Iris pigment epithelial cell (primary cell): Measurements from ENCODE around the gene TK2.
A peak's percentile ranks its signal among the peaks of the same experiment; 100 is the strongest.
"Not testable (repeated sequence)": the region's sequence is repeated elsewhere in the genome, so short reads cannot be mapped to it uniquely, and the experiment has no call there.

Experiments
- DNase-seq: peaks from one replicate; pipeline ENCODE4 v3.0.0-alpha.2; 2011; ENCODE audit warnings: low read depth

Gene TK2

DNA sequence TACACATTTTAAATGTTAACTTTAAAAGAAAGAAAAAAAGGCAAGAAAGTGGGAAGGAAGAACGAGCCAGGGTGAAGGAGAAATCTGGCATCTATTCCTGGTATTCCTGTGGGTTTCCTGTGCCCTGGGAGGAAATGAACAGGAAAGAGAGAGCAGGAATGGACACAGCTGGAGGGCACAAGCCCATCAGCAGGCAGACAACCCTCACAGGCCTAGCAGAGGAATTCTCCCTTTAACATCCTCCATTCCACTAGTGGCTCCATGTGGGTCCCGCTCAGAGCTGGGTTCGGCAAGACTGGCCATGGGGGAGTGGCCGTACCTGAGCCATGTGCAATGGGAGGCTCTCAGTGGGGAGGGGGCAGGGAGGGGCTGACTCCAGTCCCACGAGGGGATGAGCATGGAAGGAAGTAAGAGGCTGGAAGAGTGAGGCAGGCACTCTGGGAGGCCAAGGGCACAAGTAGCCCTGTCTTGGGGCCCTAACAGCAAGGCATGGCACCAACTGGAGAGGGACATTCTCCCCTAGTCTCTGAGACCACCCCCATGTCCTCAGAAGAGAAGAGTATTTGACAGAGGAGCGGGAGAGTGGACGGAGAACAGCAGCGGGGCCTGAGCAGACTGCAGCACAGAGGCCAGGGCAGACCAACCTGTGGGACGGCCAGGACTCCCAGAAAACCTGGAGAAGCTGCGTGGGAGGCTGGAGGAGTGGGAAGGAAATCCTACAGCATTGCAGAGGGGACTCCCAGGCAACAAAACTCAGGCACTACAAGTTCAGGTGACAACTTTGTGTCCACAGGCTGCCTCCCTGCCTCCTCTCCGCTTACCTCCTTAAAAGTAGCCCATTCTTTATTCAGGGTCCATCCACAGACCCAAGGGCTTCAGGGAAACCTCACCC, 30.2 kb downstream of the TK2 start:
- no peak for DNase-seq

- DNase-seq = no peak
Measured at GRCh38 chr16:66517586-66518263, 32.2 kb downstream of the TK2 start.

DNA sequence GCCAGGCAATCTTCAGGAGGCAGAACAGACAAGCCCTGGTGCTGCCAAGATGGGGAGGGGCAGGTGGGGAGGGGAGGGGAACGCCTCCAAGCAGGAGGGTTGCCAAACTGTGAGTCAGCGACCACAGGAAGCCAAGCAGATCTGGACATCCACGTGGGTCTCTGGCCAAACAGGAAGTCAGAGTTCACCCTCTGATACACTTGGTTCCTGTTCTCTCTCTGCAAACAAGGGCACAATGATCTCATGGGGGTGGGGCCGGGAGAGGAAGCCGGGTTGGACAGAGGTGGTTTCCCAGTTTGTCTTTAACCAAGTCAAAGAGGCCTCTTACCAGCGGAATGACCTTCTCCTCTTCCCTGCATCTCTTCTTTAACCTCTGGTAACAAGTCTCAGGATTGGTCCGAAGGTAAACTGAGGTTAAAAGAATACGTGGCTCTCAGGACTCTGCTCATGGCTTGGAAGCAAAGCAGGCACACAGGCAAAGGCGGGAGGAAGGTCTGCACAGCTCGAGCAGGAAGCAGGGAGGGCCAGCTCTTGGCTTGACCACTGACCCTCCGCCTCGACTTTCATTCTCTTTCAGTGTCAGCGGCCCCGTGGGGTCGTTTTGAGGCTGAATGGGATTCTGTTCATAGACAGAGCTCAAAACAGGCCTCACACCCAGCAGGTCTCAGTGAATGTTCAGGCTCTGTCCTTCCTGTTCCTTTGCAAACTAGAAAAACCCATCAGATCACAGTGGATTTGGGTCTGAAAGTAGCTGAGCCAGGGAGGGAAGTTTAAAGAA, 32.9 kb downstream of the TK2 start:
- DNase-seq = peak; percentile 100

- DNase-seq = no peak
Measured at GRCh38 chr16:66516509-66516807, 33.5 kb downstream of the TK2 start.

DNA sequence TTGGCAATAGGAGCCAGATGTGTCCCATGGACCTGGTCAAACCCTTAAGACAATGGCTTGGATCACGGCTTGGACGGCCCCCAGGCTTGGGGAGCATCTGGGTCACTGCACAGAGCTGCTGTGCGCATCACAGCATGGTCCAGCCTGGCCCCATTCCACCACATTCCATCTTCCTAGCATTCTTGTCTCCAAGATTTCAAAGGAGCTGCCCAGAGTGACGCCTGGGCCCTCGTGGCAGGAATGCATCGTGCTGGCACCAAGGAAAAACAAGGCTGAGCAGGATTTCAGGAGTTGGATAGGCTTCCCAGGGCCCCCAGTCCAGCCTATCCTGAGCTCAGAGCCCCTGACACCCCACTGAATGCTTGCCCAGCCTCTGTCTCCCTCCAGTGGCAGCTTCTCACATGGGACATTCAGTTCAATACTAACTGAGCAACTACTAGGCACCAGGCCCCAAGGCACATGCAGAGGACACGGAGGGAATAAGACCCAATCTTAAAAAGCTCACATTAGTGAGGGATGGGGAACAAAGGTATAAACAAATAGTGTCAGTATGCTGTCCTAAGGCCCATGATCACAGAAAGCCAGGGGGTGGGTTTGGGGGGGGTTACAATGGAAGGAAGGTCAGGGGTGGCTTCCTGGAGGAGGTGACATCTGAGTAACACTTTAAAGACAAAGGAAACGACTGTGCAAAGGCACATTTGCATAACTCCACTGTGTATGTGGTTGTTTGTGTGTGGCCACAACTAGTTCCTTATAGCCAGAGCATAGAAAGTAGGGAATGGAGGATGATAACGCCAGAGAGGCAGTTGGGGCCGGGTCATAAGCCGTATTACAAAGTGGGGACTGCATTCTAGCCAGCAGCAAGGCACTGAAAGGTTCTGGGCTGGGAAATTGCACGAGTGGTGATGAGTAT, 34.1 kb downstream of the TK2 start:
- peak; percentile 66 for DNase-seq

GRCh38 chr16:66514980-66515595, 34.8 kb downstream of the TK2 start:
- not testable (repeated sequence) for DNase-seq

GRCh38 chr16:66514391-66514790, 35.5 kb downstream of the TK2 start:
- DNase-seq = not testable (repeated sequence)

DNA sequence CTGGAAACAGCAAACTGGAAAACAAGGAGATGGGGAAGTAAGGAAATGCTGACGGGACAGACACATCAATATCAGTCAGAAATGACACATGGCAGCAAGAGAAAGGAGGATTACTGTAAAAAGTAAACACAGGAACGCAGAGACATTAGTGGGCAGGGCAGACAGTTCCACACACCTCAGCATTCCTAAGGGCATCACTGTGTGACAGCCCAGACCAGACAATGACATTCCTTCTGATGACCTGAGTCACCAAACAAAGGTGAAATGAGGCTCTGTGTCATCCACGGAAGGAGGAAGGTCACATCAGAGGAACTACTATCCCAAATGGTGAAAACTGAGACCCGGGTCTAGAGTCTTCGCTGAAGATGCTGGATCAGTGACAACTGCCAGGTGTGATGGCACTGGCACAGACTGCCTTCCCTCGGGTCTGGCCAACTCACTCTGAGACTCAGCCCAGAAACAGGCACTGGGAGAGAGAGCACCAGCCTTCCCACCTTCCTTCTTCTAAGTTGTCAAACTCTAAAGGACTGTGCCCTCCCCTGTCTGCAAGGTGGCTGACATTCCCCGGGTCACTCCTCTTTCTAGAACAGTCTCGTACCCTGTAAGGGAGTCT, 36.7 kb downstream of the TK2 start:
- no peak for DNase-seq

DNA sequence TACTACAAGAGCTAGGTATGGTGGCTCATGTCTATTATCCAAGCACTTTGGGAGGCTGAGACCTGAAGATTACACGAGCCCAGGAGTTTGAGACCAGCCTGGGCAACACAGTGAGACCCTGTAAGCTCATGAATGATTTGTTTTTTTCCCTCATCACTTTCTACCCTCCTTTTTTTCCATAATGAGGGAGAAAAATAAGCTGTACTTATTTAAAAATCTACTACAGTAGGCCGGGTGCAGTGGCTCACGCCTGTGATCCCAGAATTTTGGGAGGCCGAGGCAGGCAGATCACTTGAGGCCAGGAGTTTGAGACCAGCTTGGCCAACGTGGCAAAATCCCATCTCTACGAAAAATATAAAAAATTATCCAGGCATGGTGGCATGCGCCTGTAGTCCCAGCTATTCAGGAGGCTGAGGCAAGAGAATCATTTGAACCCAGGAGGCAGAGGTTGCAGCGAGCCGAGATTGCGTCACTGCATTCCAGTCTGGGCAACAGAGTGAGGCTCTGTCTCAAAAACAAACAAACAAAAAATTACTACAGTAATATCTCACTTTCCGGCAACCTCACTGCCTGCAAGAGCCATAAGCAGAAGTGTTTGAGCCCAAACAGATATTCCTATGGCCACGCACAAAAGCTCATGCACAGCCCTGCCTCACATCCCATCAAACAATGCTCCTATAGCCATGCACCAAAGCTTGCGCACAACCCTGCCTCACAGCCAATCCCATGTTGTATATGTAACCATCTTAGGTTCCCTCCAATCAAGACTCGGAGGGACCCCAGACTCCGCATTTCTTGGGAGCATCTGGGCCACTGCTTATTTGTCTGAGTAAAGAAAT, 37.4 kb downstream of the TK2 start:
- DNase-seq = peak; percentile 78

GRCh38 chr16:66511602-66512271, 38.2 kb downstream of the TK2 start:
- DNase-seq = peak; percentile 70

DNA sequence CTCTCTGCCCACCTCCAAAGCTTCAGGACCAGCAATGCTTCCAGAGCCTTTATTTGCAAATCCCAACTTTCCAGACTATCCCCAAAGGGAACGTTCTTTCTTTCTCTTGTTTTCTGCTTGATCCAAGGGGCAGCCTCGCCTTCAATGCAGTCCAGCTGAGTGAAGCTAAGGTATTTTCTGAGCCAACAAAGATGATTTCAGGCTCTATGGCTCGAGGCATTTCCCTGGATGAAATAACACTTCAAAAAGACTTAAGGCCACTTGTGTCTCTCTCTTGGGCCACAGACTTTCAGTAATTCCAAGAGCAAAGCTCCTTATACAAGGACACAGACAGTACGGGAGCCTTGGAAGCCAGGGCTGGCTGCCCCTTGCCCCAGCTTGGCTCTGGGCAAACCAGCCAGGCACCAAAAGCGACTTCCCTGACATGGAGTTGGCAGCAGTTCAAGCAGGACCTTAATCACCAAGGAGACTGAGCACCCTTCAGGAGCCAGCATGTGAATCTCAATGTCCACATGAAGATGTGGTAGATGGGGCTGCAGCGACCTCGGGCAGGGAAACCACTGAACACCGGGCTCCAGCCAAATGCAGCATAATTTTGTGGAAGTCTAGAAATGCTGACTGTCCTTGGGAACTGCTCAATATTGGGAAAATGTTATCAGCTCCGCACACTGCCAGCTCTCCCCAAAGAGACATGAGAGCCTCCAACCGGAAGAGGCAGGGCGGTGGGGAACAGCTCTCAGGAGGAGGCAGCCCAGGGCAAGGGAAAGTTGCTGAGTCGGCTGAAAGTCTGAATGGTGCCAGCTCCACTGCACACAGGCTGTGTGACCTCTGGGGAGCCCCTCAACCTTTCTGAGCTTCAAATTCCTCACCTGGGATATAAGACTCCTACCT, 39.0 kb downstream of the TK2 start:
- no peak for DNase-seq

DNA sequence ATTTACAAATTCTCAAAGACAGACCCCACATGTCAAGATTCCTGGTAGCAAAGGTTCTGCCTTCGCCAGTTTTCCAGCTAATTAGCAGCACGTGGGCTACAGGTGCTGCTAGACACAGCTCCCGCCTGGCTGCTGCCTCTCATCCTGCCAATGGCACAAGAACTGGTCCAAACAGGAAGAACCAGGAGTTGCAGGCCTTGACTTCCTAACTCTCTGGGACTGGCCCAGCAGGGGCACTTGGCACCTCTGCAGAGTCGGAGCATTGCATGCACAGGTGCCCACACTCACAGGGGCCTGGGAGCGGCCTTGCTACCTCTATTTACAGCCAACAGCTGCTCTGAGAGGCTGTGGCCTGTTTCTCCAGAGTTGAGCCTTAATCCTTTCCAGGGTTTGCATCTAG, 39.6 kb downstream of the TK2 start:
- DNase-seq = no peak

DNA sequence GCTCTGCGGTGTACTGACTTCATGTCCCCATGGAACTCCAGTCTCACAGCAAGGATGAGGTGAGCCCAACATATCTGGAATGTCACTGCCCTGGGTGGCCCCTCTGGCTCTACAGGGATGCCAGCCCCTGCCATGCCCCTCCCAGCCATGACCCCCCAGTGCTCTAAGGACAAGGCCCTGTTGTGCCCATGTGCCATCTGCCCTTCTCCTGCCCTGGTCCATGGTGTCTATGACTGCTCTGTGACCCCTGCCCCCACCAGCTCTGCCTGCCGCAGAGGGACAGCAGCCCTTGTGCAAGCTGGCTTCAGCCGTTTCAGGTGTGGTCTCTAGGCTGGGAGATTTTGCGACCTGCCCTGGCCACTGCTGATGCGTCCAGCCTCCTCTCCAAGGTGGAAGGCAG, 40.3 kb downstream of the TK2 start:
- DNase-seq = no peak

DNA sequence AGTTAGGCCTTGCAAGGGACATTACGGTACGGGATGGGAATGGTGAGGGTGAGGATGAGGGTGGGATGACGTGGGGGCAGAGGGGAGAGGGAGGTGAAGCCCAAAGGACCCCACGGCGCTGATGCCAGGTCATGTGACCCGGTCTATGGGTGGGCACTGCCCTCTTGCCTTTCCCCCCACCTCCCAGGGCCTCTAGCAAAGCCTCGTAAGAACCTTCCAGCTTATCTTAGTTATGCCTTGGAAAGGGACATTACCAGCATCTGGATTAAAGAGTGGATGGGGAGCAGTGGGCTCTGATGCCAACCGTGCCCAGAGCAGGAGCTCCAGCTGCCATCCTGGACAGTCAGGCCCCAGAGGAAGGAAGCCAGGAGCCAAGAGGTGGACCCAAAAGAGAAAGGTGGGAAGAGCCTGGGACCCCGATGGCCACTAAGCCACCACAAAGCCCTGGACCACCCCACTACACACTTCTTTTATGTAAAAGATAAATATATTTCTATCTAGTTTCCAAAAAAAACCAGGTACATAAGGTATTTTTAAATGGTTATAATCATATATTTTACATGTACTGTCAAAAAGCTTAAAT, 40.9 kb downstream of the TK2 start:
- no peak for DNase-seq

DNA sequence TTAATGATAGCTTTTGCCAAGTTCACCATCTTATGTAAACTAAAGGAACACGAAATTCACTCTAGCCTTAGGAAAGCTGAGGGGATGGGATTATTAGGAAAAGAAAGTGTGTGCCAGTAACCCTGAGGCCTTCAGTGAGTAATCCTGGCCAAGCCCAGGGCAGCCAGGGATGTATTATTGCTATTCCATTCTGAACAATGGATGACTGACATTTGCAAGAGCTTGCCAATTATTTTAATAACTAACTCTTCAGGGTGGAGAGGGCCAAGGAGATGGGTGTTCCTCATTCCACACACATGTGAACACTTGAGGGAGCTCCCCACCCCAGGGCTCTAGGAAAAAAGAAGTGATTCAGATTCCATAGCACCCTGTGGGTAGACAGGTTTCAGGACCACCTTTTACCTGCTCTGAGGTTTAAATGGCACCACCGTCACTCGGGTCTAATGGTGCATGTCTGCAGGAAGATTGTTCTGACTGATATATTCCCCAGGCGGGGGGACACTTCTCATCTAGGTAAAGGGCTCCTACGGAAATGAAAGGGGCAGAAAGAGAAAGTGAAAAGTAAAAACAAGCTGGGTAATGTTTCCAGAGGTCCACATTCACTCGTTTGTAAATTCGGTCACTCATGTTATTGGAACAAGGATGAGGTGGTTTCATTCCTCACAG, 41.5 kb downstream of the TK2 start:
- DNase-seq = peak; percentile 36

GRCh38 chr16:66507731-66508239, 42.1 kb downstream of the TK2 start:
- no peak for DNase-seq

DNA sequence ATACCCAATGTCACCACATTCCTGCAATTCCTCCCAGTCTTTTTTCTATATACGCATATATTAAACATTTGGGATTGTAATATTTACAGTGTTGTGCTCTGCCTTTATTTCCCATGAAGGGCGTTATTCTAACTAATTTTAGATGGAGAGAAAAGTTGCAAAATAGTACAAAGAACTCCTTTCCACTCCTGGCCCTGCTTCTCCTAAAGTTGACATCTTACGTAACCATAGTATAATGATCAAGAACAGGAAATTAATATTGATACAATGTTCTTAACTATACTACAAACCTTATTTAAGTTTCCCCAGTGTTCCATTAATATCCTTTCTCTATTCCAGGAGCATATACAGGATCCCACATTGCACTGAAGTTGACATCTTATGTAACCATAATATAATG, 46.3 kb downstream of the TK2 start:
- DNase-seq = no peak
